ENCODE data around the gene HLA-A. TPM values are rescaled to one million over a fixed set of nuclear protein-coding genes. Genes with fewer than 3 reads are reported as not detected.

HLA-A gene
- total RNA-seq, 4 donors from 2014 or later: 160 to 722 (median 625) TPM

GRCh38 chr6:29953686-29954085 lies 11.4 kb downstream of the HLA-A start:
- Histone ChIP-seq H3K4me1 (no peaks in the 10 kb centered on the region), H3K4me3 (no peak overlapping the region), H3K27me3 (no peaks in the 10 kb centered on the region), H3K9me3 (no peaks in the 10 kb centered on the region), H3K36me3 (no peaks in the 10 kb centered on the region), H3K27ac (no peak overlapping the region)
- intact Hi-C loops (cut with DNase I; ENCODE audit: low total_unique reads): no loop called here
- no peak for TF ChIP-seq CTCF (IDR thresholded peaks at IDR 0.05)
- no peak for TF ChIP-seq POLR2A (IDR thresholded peaks at IDR 0.05)
- no peak for DNase-seq

DNA sequence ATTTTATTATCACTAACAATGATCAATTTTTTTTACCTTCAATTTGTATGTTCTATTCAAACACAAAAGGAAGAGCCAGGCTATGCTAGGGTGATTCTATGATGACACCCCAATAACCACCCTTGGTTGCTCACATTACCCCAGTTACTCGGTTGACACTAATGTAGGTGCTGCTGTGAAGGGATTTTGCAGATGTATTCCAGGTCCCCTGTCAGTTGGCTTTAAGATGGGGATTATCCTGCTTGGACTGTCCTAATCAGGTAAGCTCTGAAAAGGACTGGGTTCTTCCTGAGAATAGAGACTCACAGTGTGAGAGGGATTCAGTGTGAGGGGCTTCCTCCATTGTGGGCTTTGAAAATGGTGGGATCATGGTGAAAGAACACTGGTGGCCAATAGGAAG lies 11.9 kb downstream of the HLA-A start:
- no peak for DNase-seq
- Histone ChIP-seq H3K4me3 (no peak overlapping the region), H3K4me1 (no peaks in the 10 kb centered on the region), H3K36me3 (no peaks in the 10 kb centered on the region), H3K27ac (no peak overlapping the region), H3K27me3 (no peaks in the 10 kb centered on the region), H3K9me3 (no peaks in the 10 kb centered on the region)
- intact Hi-C loops (cut with DNase I; ENCODE audit: low total_unique reads): no loop called here
- TF ChIP-seq CTCF (IDR thresholded peaks at IDR 0.05) (no peak), POLR2A (IDR thresholded peaks at IDR 0.05) (no peak)

- Histone ChIP-seq H3K27ac (no peak overlapping the region), H3K9me3 (no peaks in the 10 kb centered on the region), H3K27me3 (no peaks in the 10 kb centered on the region), H3K4me3 (no peak overlapping the region), H3K4me1 (no peaks in the 10 kb centered on the region), H3K36me3 (no peaks in the 10 kb centered on the region)
- TF ChIP-seq CTCF (IDR thresholded peaks at IDR 0.05) (no peak), POLR2A (IDR thresholded peaks at IDR 0.05) (no peak)
- intact Hi-C loops (cut with DNase I; ENCODE audit: low total_unique reads): no loop called here
- DNase-seq: no peak
Measured at GRCh38 chr6:29955783-29956182, 13.5 kb downstream of the HLA-A start.

GRCh38 chr6:29956518-29956917 lies 14.2 kb downstream of the HLA-A start:
- intact Hi-C loops (cut with DNase I; ENCODE audit: low total_unique reads): no loop called here
- no peaks in the 10 kb centered on the region for H3K4me1 ChIP-seq
- no peak overlapping the region for H3K4me3 ChIP-seq
- no peaks in the 10 kb centered on the region for H3K36me3 ChIP-seq
- H3K9me3 ChIP-seq: no peaks in the 10 kb centered on the region
- no peak for DNase-seq
- H3K27me3 ChIP-seq: no peaks in the 10 kb centered on the region
- no peak for TF ChIP-seq CTCF (IDR thresholded peaks at IDR 0.05)
- no peak for TF ChIP-seq POLR2A (IDR thresholded peaks at IDR 0.05)
- H3K27ac ChIP-seq: no peak overlapping the region

GRCh38 chr6:29958046-29958445 lies 15.7 kb downstream of the HLA-A start:
- Histone ChIP-seq H3K4me1 (no peaks in the 10 kb centered on the region), H3K36me3 (no peaks in the 10 kb centered on the region), H3K4me3 (no peak overlapping the region), H3K27me3 (no peaks in the 10 kb centered on the region), H3K9me3 (no peaks in the 10 kb centered on the region), H3K27ac (no peak overlapping the region)
- intact Hi-C loops (cut with DNase I; ENCODE audit: low total_unique reads): no loop called here
- TF ChIP-seq POLR2A (IDR thresholded peaks at IDR 0.05) (no peak), CTCF (IDR thresholded peaks at IDR 0.05) (no peak)
- DNase-seq: no peak
